BLaER1 (cell line): ENCODE results near the gene PDZRN3.

ENCODE experiments used
- H3K27ac ChIP-seq: shearing (Covaris generic); formaldehyde crosslinking; 2 replicates; pipeline ENCODE4 v1.8.1; 2022
- H3K27me3 ChIP-seq: shearing (Covaris generic); formaldehyde crosslinking; 2 replicates; pipeline ENCODE4 v1.8.1; 2022
- H3K36me3 ChIP-seq: shearing (Covaris generic); formaldehyde crosslinking; 2 replicates; pipeline ENCODE4 v1.8.1; 2022
- H3K4me1 ChIP-seq: shearing (Covaris generic); formaldehyde crosslinking; 2 replicates; pipeline ENCODE4 v1.8.1; 2022
- H3K4me2 ChIP-seq: shearing (Covaris generic); formaldehyde crosslinking; 2 replicates; pipeline ENCODE4 v1.8.1; 2022
- H3K4me3 ChIP-seq: shearing (Covaris generic); formaldehyde crosslinking; 2 replicates; pipeline ENCODE4 v1.8.1; 2022
- H3K9ac ChIP-seq: shearing (Covaris generic); formaldehyde crosslinking; 2 replicates; pipeline ENCODE4 v1.8.1; 2022
- H3K9me3 ChIP-seq: shearing (Covaris generic); formaldehyde crosslinking; 2 replicates; pipeline ENCODE4 v1.8.1; 2022
- H4K20me1 ChIP-seq: shearing (Covaris generic); formaldehyde crosslinking; 2 replicates; pipeline ENCODE4 v1.8.1; 2022
- Cebpa-rat ChIP-seq: shearing (Covaris generic); IDR thresholded peaks from 2 replicates; pipeline ENCODE4 v1.8.1; 2022

Gene PDZRN3

GRCh38 chr3:73437828-73438227 lies 186.9 kb downstream of the PDZRN3 start:
- H3K9me3 ChIP-seq = no peaks in the 10 kb centered on the region
- H3K9ac ChIP-seq = no peak overlapping the region
- no peak for TF ChIP-seq Cebpa-rat
- no peak overlapping the region for H3K27ac ChIP-seq
- H3K4me1 ChIP-seq = peaks cover 16% of the 10 kb centered on the region
- no peak overlapping the region for H3K4me3 ChIP-seq
- H4K20me1 ChIP-seq = no peaks in the 10 kb centered on the region
- no peaks in the 10 kb centered on the region for H3K36me3 ChIP-seq
- no peak overlapping the region for H3K4me2 ChIP-seq
- H3K27me3 ChIP-seq = no peaks in the 10 kb centered on the region

DNA sequence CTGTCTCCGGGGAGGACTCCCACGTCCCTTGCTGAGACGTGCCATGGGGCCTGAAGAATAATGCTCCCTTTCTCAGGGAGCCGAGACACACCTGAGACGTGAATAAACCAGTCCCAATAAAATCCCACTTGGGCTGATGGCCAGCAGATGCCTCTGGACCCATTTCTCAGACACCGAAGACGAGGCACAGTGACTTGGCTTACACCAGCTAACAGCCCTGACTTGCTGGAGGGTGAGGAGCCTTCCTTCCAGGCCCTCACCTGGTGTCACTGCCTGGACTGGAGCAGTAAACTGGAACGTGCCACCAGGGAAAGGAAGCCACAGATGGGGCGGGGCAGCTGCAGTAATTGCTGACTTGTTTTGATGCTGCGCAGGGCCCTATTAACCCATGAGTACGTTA lies 189.7 kb downstream of the PDZRN3 start:
- no peaks in the 10 kb centered on the region for H3K36me3 ChIP-seq
- no peak for TF ChIP-seq Cebpa-rat
- no peak overlapping the region for H3K27ac ChIP-seq
- H3K4me1 ChIP-seq = peaks cover 16% of the 10 kb centered on the region
- no peak overlapping the region for H3K4me3 ChIP-seq
- H4K20me1 ChIP-seq = no peaks in the 10 kb centered on the region
- H3K9ac ChIP-seq = no peak overlapping the region
- no peaks in the 10 kb centered on the region for H3K9me3 ChIP-seq
- H3K4me2 ChIP-seq = peak overlapping the region; percentile 22; the same call in 1 of the 2 replicates
- no peaks in the 10 kb centered on the region for H3K27me3 ChIP-seq

DNA sequence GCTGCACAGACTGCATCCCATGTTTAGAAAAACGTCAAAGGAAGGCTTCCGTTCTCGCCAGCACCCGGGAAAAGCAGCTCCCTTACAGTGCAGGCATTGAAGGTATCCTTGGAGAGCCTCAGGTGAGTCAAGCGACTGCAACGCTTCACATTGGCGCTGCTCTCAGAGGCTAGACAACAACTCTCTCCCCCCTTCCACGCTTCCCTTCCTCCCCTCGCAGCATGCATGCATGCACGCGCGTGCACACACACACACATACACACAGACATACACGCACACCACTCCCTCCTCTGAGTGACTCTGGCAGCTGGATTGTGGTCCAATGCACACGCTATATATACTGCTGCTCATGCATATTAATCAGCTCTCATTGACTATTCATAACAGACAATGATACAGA lies 191.1 kb downstream of the PDZRN3 start:
- TF ChIP-seq Cebpa-rat = no peak
- no peak overlapping the region for H3K4me3 ChIP-seq
- peaks cover 9% of the 10 kb centered on the region for H3K4me1 ChIP-seq
- no peak overlapping the region for H3K4me2 ChIP-seq
- no peaks in the 10 kb centered on the region for H3K9me3 ChIP-seq
- no peaks in the 10 kb centered on the region for H4K20me1 ChIP-seq
- H3K27ac ChIP-seq = no peak overlapping the region
- no peak overlapping the region for H3K9ac ChIP-seq
- H3K36me3 ChIP-seq = no peaks in the 10 kb centered on the region
- H3K27me3 ChIP-seq = no peaks in the 10 kb centered on the region

- Histone ChIP-seq H3K9ac (no peak overlapping the region), H3K27ac (no peak overlapping the region), H3K36me3 (no peaks in the 10 kb centered on the region), H4K20me1 (no peaks in the 10 kb centered on the region), H3K27me3 (no peaks in the 10 kb centered on the region), H3K4me2 (no peak overlapping the region), H3K9me3 (no peaks in the 10 kb centered on the region), H3K4me1 (peaks cover 8% of the 10 kb centered on the region), H3K4me3 (no peak overlapping the region)
- no peak for TF ChIP-seq Cebpa-rat
Measured at GRCh38 chr3:73433079-73433478, 191.7 kb downstream of the PDZRN3 start.

- H3K36me3 ChIP-seq = no peaks in the 10 kb centered on the region
- no peaks in the 10 kb centered on the region for H3K9me3 ChIP-seq
- no peak overlapping the region for H3K4me3 ChIP-seq
- H3K9ac ChIP-seq = no peak overlapping the region
- H3K4me1 ChIP-seq = peaks cover 8% of the 10 kb centered on the region
- no peaks in the 10 kb centered on the region for H3K27me3 ChIP-seq
- no peak overlapping the region for H3K27ac ChIP-seq
- no peak for TF ChIP-seq Cebpa-rat
- H4K20me1 ChIP-seq = no peaks in the 10 kb centered on the region
- no peak overlapping the region for H3K4me2 ChIP-seq
Measured at GRCh38 chr3:73432706-73433032, 192.1 kb downstream of the PDZRN3 start.

DNA sequence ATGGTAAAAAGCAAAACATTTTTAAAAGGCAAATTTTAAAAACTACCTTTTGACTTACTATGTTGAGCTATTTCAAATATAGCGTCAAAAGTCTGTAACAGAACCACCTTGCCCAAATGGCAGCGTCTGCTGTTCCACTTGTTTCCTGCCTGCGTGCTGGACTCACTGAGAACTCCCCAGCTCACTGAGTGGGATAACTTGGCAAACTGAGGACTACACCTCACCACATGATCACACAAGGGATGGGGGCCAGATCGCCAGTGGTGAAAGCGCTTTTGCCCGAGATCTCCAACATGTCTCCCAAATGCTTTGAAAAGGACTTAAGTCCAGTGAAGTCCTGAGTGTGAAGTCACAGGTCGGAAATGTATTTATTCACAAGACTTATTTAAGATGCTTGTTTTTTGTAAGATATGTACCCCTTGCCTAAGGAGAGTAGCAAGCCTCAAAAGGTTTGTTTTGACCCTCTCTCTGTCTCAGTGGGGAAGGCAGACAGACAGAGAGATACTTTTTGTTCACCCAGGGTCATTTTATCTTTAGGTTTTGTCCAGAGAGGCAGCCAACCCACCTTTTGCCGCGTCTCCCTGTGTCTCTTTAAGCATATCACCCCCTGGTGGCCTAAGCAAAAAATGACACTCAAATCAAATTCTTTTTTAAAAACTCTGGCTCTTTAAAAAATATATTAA lies 192.6 kb downstream of the PDZRN3 start:
- H3K27ac ChIP-seq = no peak overlapping the region
- no peak overlapping the region for H3K4me3 ChIP-seq
- no peak for TF ChIP-seq Cebpa-rat
- H3K9ac ChIP-seq = no peak overlapping the region
- H3K4me2 ChIP-seq = no peak overlapping the region
- H3K9me3 ChIP-seq = no peaks in the 10 kb centered on the region
- H3K4me1 ChIP-seq = peaks cover 8% of the 10 kb centered on the region
- no peaks in the 10 kb centered on the region for H3K36me3 ChIP-seq
- H3K27me3 ChIP-seq = no peaks in the 10 kb centered on the region
- no peaks in the 10 kb centered on the region for H4K20me1 ChIP-seq

DNA sequence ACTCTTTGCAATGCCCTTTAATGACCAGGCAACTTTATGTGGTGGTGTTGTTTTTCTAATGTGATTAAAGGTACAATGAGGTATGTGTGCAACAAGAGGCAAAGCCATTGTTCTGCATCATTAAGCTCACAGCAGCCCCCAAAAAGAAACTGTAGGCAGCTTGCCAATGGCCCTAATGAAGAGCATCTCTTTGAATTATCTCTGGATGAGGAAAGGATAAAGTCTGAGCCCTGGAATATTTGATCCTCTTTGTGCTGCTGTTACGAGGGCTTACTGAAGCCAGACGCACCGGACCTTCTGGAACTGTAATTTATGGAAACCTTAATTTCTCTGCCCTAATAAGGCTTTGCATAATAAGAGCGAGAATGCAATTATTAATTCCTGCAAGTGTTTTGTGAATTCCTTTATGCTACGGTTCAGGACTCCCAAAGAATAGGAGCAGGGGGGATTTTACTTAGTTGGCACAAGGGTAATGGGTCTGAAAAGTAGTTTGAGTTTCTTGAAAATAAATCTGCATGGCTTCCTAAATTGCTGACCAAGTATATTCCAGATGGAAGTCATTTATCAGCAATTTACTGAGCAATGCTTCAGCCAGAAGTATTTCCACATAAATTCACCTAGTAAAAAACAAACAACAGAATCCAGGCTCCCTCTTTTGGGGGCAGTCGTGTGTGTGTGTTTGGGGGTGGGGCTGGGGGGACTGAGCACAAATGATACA lies 193.4 kb downstream of the PDZRN3 start:
- no peaks in the 10 kb centered on the region for H3K27me3 ChIP-seq
- H4K20me1 ChIP-seq = no peaks in the 10 kb centered on the region
- H3K9ac ChIP-seq = no peak overlapping the region
- no peak overlapping the region for H3K4me2 ChIP-seq
- no peaks in the 10 kb centered on the region for H3K36me3 ChIP-seq
- H3K4me1 ChIP-seq = peaks cover 8% of the 10 kb centered on the region
- H3K9me3 ChIP-seq = no peaks in the 10 kb centered on the region
- H3K4me3 ChIP-seq = no peak overlapping the region
- no peak overlapping the region for H3K27ac ChIP-seq
- TF ChIP-seq Cebpa-rat = no peak

GRCh38 chr3:73427048-73427706 lies 197.6 kb downstream of the PDZRN3 start:
- Histone ChIP-seq H4K20me1 (no peaks in the 10 kb centered on the region), H3K36me3 (no peaks in the 10 kb centered on the region), H3K4me1 (no peaks in the 10 kb centered on the region), H3K9ac (no peak overlapping the region), H3K27ac (no peak overlapping the region), H3K9me3 (no peaks in the 10 kb centered on the region), H3K4me3 (no peak overlapping the region), H3K27me3 (no peaks in the 10 kb centered on the region), H3K4me2 (no peak overlapping the region)
- TF ChIP-seq Cebpa-rat = no peak

DNA sequence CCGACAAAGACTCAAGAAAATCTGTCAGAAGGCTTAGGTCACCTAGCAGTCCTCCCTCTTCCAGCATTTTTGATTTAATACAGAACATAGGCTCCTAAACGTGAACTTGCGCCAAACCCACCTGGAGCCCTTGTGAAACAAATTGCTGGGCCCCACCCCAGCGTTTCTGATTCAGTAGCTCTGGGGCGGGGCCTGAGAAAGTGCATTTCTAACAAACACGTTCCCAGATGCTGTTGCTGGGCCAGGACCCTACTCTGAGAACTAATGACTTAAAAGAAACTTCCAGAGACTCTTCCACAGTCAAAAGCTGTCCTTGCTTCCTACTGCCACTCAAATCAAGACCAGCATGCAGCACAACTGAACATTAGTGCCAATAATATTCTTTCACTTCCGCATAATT lies 198.1 kb downstream of the PDZRN3 start:
- no peaks in the 10 kb centered on the region for H4K20me1 ChIP-seq
- no peaks in the 10 kb centered on the region for H3K4me1 ChIP-seq
- no peaks in the 10 kb centered on the region for H3K36me3 ChIP-seq
- H3K4me3 ChIP-seq = no peak overlapping the region
- no peaks in the 10 kb centered on the region for H3K9me3 ChIP-seq
- no peak for TF ChIP-seq Cebpa-rat
- no peaks in the 10 kb centered on the region for H3K27me3 ChIP-seq
- H3K9ac ChIP-seq = no peak overlapping the region
- H3K4me2 ChIP-seq = no peak overlapping the region
- no peak overlapping the region for H3K27ac ChIP-seq

GRCh38 chr3:73423116-73423515 lies 201.6 kb downstream of the PDZRN3 start:
- no peak for TF ChIP-seq Cebpa-rat
- H4K20me1 ChIP-seq = no peaks in the 10 kb centered on the region
- no peaks in the 10 kb centered on the region for H3K27me3 ChIP-seq
- no peak overlapping the region for H3K27ac ChIP-seq
- H3K9ac ChIP-seq = no peak overlapping the region
- no peaks in the 10 kb centered on the region for H3K36me3 ChIP-seq
- no peak overlapping the region for H3K4me2 ChIP-seq
- no peak overlapping the region for H3K4me3 ChIP-seq
- H3K9me3 ChIP-seq = no peaks in the 10 kb centered on the region
- H3K4me1 ChIP-seq = no peaks in the 10 kb centered on the region
